GM12865 (cell line): ENCODE results near the gene PRPF40B.

ENCODE experiments used
- DNase-seq: peaks from one replicate; pipeline ENCODE4 v3.0.0; 2010; ENCODE audit warnings: low read depth
- H3K4me3 ChIP-seq: 2 replicates; pipeline ENCODE4 v1.5.1; 2011; ENCODE audit warnings: mild to moderate bottlenecking, low read depth, low read length, control low read depth
- TF ChIP-seq, protein P1 (sequence below): IDR thresholded peaks from 2 replicates; pipeline ENCODE4 v1.5.1; 2011; ENCODE audit warnings: low read length, control low read depth, low read depth, inconsistent platforms; ENCODE audit not compliant: insufficient read depth; ENCODE audit errors: missing control alignments

Gene PRPF40B

GRCh38 chr12:49649892-49650291 is 26.5 kb downstream of the PRPF40B start:
- no peak overlapping the region for H3K4me3 ChIP-seq
- TF ChIP-seq, protein P1, sequence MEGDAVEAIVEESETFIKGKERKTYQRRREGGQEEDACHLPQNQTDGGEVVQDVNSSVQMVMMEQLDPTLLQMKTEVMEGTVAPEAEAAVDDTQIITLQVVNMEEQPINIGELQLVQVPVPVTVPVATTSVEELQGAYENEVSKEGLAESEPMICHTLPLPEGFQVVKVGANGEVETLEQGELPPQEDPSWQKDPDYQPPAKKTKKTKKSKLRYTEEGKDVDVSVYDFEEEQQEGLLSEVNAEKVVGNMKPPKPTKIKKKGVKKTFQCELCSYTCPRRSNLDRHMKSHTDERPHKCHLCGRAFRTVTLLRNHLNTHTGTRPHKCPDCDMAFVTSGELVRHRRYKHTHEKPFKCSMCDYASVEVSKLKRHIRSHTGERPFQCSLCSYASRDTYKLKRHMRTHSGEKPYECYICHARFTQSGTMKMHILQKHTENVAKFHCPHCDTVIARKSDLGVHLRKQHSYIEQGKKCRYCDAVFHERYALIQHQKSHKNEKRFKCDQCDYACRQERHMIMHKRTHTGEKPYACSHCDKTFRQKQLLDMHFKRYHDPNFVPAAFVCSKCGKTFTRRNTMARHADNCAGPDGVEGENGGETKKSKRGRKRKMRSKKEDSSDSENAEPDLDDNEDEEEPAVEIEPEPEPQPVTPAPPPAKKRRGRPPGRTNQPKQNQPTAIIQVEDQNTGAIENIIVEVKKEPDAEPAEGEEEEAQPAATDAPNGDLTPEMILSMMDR: no peak
- no peak for DNase-seq

GRCh38 chr12:49651855-49652254 is 28.5 kb downstream of the PRPF40B start:
- DNase-seq: no peak
- no peak overlapping the region for H3K4me3 ChIP-seq
- TF ChIP-seq, protein P1: no peak

GRCh38 chr12:49652921-49653520 is 29.7 kb downstream of the PRPF40B start:
- TF ChIP-seq, protein P1: no peak
- H3K4me3 ChIP-seq: no peak overlapping the region
- no peak for DNase-seq

DNA sequence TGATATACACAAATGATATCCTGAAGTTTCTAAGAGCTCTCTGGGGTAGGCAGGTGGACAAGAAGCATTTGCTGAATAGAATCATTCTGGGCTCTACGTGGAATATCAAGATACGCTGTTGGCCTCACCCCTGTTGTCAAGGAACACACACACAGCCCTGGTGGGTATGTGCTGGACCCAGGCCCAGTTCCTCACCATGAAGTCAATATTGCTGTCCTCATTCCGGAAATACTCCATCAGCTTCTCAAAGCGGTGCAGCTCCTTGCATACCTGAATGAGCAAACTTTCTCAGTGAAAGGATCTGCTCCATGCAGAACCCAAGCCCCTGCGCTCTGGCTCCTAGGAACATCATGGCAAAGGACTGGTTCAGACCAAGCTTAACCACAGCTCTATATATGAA is 31.4 kb downstream of the PRPF40B start:
- TF ChIP-seq, protein P1: no peak
- DNase-seq: no peak
- H3K4me3 ChIP-seq: no peak overlapping the region

DNA sequence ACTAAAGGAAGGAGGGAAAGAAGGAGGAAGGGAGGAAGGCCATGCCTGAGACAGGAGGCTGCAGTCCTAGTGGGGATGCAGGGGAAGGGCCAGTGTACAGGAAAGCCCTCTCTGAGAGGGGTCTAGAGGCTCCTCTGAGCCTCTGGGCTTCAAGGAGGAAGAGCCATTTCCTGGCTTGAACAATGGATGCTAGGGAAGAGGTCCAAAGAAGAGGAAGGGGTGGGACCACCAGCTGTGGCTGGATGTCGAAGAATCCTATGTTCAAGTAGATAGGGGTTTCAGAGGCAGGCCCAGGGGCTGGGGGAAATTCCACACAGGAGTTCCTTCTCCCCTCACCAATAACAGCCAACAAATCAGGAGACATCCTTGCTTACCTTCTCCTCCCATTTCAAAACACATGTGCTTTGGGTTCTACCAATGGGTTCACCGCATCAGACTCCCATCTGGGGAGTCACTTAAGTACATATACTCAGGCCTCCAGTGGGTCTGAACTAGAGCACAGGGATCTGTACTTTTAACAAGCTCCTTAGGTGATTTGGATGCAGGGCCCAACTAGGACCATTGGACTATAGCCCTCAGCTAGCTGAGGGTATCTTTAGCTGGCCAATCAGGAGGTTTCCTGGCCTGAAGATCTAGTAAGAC is 32.4 kb downstream of the PRPF40B start:
- TF ChIP-seq, protein P1: no peak
- no peak overlapping the region for H3K4me3 ChIP-seq
- no peak for DNase-seq

DNA sequence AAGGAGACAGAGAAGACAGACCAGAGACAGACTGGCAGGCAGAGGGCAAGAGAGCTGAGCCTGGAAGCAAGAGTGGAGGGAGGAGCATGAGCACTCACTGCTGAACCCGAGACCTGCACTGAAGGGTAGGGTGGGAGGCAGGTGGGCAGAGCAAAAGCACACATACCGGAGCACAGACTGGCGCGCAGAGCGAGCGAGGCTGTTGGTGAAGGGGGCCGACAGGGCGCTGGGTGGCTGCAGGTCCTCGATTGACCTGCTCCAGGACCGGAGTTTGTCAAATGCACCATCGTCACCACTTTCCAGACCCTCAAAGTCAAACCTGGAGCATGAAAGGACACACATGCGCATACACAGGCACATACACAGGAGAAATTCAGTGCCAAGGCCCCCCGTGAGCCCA is 34.9 kb downstream of the PRPF40B start:
- DNase-seq: no peak
- H3K4me3 ChIP-seq: no peak overlapping the region
- TF ChIP-seq, protein P1: no peak

GRCh38 chr12:49659753-49660152 is 36.4 kb downstream of the PRPF40B start:
- TF ChIP-seq, protein P1: no peak
- no peak overlapping the region for H3K4me3 ChIP-seq
- no peak for DNase-seq
